ENCODE data around the gene NUP43. TPM values are rescaled to one million over a fixed set of nuclear protein-coding genes. Genes with fewer than 3 reads are reported as not detected.
"Not testable (repeated sequence)": the region's sequence is repeated elsewhere in the genome, so short reads cannot be mapped to it uniquely, and the experiment has no call there.

The NUP43 gene
- total RNA-seq, 2 donors from 2014 or later, result 77.1 to 98.5 TPM

- ATAC-seq (no peak), DNase-seq (ENCODE audit: low spot score in 2 of 2) (no peak)
- Mint-ChIP-seq H3K27ac (no peak overlapping the region), H3K9me3 (no peaks in the 10 kb centered on the region), H3K36me3 (no peaks in the 10 kb centered on the region)
Measured at GRCh38 chr6:149752600-149753373, 6.5 kb upstream of the NUP43 start.

GRCh38 chr6:149751920-149752319, 5.6 kb upstream of the NUP43 start:
- not testable (repeated sequence) for H3K27ac Mint-ChIP-seq; H3K9me3 Mint-ChIP-seq; DNase-seq (ENCODE audit: low spot score in 2 of 2); H3K36me3 Mint-ChIP-seq; ATAC-seq

DNA sequence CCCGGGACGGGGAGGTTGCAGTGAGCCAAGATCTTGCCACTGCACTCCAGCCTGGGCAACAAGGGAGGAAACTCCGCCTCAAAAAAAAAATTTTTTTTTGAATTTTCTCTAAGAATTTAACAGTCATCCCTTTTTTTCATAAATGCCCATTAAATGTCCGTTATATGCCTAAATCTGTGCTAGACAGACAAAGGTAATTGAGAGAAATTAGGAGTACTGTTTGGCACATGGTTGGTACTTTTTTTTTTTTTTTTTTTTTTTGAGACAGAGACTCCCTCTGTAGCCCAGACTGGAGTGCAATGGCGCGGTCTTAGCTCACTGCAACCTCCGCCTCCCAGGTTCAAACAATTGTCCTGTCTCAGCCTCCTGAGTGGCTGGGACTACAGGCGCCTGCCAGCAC, 4.9 kb upstream of the NUP43 start:
- no peak for DNase-seq (ENCODE audit: low spot score in 2 of 2)
- Mint-ChIP-seq H3K36me3 (peaks cover 0 to 3% of the 10 kb centered on the region in 2 donors), H3K27ac (no peak overlapping the region), H3K9me3 (no peaks in the 10 kb centered on the region)
- no peak for ATAC-seq

- Mint-ChIP-seq H3K9me3 (no peaks in the 10 kb centered on the region), H3K27ac (peak overlapping the region; percentile 87 to 93), H3K36me3 (peaks cover 0 to 12% of the 10 kb centered on the region in 2 donors)
- peak; percentile 66 to 76 for DNase-seq (ENCODE audit: low spot score in 2 of 2)
- ATAC-seq, result peak; percentile 48 to 70
Measured at GRCh38 chr6:149750136-149750609, 3.8 kb upstream of the NUP43 start.

DNA sequence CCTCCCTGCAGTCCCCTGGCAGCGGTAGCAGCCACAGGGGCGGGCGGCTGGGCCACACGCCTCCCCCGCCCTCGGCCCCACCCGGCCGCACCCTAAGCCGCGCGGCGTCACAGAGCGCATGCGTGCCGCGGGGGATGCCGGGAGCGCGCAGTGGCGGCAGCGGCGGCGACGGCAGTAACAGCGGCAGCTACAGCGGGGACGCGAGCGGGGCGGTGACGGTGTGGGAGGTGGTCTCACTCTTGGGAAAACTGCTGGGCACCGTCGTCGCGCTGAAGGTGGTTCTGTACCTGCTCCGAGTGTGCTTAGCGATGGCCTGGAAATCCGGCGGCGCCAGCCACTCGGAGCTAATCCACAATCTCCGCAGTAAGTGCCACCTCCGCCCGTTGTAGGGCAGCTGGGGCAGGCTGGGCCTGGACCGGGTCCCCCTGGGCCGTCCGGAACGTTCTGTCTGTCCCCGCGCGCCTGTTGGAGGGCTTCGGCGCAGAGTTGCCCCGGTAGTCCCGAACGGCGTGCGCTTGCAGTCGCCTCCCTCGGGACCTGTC, 3.3 kb upstream of the NUP43 start, which contains the start of gene PCMT1:
PCMT1 (plus strand) TSS at position 148 of the 542 bp plus-strand sequence; CDS start at position 309, 161 bp downstream.
- no peaks in the 10 kb centered on the region for H3K9me3 Mint-ChIP-seq
- peak; percentile 96 to 97 for DNase-seq (ENCODE audit: low spot score in 2 of 2)
- peak; percentile 87 to 91 for ATAC-seq
- H3K36me3 Mint-ChIP-seq, result peaks cover 0 to 12% of the 10 kb centered on the region in 2 donors
- H3K27ac Mint-ChIP-seq, result peak within 1 kb of the TSS; percentile 87 to 93

DNA sequence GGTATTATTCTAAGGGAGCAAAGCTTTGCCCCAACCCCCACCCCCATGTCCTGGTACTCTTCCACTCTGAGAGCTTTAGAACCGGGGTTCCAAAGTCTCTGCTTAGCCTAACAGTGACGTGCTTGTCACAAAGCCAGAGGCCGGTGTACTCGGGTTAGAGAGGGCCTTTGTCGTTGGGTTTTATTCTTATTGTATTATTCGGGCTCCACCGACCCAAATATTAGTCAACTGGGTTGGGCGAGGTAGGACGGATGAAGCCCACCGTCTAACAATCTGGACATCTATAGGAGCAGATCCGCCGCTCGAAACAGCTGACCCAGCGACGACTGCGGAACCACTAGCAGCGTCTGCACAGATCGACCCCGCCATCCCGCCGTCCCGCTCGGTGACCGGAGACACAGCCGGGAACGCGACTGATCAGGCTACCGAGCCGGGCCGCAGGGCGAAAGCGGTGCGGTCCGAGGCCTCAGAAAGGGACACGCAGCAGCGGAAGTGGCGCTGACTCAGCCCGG, 2.8 kb upstream of the NUP43 start:
- H3K27ac Mint-ChIP-seq, result peak overlapping the region; percentile 14 to 87
- not testable (repeated sequence) for H3K9me3 Mint-ChIP-seq; DNase-seq (ENCODE audit: low spot score in 2 of 2)
- H3K36me3 Mint-ChIP-seq, result peaks cover 0 to 12% of the 10 kb centered on the region in 2 donors
- peak in 1 of 2 donors; percentile 4 for ATAC-seq

- not testable (repeated sequence) for ATAC-seq; H3K9me3 Mint-ChIP-seq; DNase-seq (ENCODE audit: low spot score in 2 of 2)
- Mint-ChIP-seq H3K36me3 (peaks cover 0 to 12% of the 10 kb centered on the region in 2 donors), H3K27ac (peak overlapping the region; percentile 96 to 97)
Measured at GRCh38 chr6:149745252-149745651, 1.1 kb downstream of the NUP43 start.

- no peak overlapping the region for H3K27ac Mint-ChIP-seq
- ATAC-seq (no peak), DNase-seq (ENCODE audit: low spot score in 2 of 2) (no peak)
- peaks cover 0 to 7% of the 10 kb centered on the region in 2 donors for H3K36me3 Mint-ChIP-seq
- H3K9me3 Mint-ChIP-seq, result no peaks in the 10 kb centered on the region
Measured at GRCh38 chr6:149734915-149735314, 11.4 kb downstream of the NUP43 start.

DNA sequence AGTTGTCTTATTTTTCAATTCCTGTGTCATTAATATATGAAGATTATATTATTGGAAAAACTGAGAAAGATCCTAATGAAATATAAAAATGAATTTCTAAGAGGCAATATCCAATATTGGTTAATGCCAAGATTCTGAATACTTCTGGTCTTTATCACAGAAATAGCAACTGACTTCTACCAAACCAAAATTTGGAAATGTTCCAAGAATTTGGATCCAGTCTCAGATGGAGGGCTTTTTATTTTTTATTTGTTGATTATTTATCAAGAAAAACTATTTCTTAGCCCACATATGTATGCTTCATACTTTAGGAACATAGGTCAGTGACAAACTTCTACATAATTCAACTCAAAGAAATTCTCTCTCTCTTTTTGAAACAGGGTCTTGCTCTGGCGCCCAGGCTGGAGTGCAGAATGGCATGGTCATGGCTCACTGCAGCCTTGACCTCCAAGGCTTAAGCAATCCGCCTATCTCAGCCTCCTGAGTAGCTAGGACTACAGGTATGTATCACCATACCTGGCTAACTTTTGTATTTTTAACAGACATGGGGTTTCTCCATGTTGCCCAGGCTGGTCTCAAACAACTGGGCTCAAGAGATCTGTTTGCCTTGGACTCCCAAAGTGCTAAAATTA, 13.1 kb downstream of the NUP43 start:
- no peaks in the 10 kb centered on the region for H3K9me3 Mint-ChIP-seq

DNA sequence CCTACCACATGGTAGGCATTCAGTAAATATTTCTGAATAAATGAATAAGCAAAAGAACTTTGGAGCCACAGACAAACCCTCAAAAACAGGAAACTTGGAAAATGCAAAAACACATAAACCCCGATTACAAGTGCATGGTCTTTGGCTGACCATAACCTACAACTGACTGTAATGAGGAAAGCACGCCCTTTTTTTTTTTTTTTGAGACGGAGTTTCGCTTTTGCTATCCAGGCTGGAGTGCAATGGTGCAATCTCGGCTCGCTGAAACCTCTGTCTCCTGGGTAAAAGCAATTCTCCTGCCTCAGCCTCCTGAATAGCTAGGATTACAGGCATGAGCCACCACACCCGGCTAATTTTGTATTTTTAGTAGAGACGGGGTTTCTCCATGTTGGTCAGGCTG, 16.5 kb downstream of the NUP43 start:
- DNase-seq (ENCODE audit: low spot score in 2 of 2) (no peak), ATAC-seq (no peak)
- H3K27ac Mint-ChIP-seq, result no peak overlapping the region
- H3K9me3 Mint-ChIP-seq, result no peaks in the 10 kb centered on the region
- H3K36me3 Mint-ChIP-seq, result no peaks in the 10 kb centered on the region

More for the DNA sequence above, 13.1 kb downstream of the NUP43 start:
- Mint-ChIP-seq H3K27ac (no peak overlapping the region), H3K36me3 (no peaks in the 10 kb centered on the region)
- ATAC-seq (no peak), DNase-seq (ENCODE audit: low spot score in 2 of 2) (no peak)

DNA sequence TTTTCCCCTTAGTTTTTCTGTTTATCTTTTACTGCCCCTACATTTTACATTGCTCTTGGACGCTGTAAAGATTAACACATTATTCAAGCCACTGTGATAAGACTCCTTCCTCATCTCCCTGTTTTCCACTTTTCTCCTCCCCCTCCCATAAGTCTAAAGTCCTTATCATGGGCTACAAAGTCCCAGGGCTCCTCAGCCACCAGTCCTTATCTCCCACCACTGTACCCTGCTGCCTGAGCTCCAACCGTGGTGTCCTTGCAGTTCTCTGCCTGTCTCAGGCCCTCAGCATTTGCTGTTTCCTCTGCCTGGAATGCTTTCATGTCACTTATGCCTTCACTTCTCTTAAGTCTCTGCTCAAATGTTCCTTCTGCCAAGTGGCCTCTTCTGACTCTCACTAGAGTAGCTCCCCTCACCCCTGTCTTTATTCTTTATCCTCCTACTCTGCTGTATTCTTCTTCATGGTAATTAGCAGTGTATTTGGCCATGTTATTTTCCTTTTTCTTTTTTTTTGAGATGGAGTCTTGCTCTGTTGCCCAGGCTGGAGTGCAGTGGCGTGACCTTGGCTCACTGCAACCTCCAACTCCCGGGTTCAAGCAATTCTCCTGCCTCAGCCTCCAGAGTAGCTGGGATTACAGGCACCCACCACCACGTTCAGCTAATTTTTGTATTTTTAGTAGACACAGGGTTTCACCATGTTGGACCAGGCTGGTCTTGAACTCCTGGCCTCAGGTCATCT, 17.7 kb downstream of the NUP43 start:
- no peak for ATAC-seq
- H3K9me3 Mint-ChIP-seq, result no peaks in the 10 kb centered on the region
- H3K36me3 Mint-ChIP-seq, result no peaks in the 10 kb centered on the region
- DNase-seq (ENCODE audit: low spot score in 2 of 2), result no peak
- H3K27ac Mint-ChIP-seq, result peak overlapping the region; percentile 16 to 40

DNA sequence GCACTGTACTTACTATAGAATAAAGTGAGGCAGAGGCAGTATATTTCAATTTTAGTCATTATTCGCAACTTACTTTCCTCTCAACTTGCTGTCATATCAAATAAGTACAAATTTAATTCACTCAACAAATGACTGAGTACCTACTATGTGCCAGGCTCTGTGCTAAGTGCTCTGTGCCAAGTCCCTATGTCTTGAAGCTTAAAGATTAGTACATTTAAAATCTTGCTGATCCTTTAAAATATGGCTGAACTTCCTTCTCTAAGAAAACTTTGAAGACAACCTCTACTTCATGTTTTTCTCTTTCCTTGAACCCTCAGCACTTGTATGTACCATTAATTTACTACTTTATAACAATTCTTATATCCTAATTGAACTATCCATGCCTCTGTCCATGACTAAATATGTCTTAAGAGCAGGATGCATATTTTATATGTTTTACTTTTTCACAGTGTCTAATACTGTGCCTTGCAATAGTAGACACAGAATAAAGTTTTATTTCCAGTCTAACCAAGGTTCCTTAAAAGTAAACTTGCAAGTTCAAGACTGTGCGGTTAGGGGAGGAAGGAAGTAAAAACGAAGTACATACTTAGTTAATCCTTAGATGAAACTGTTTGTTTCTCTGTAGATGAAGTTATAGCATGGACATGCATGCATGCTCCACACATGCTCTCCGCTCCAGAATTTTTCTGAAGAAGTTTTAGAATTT, 18.4 kb downstream of the NUP43 start:
- Mint-ChIP-seq H3K9me3 (no peaks in the 10 kb centered on the region), H3K27ac (peak overlapping the region in 1 of 2 donors; percentile 16), H3K36me3 (no peaks in the 10 kb centered on the region)
- no peak for ATAC-seq
- DNase-seq (ENCODE audit: low spot score in 2 of 2), result no peak

GRCh38 chr6:149725785-149726184, 20.5 kb downstream of the NUP43 start:
- ATAC-seq, result no peak
- H3K36me3 Mint-ChIP-seq, result no peaks in the 10 kb centered on the region
- no peak overlapping the region for H3K27ac Mint-ChIP-seq
- DNase-seq (ENCODE audit: low spot score in 2 of 2), result no peak
- no peaks in the 10 kb centered on the region for H3K9me3 Mint-ChIP-seq

DNA sequence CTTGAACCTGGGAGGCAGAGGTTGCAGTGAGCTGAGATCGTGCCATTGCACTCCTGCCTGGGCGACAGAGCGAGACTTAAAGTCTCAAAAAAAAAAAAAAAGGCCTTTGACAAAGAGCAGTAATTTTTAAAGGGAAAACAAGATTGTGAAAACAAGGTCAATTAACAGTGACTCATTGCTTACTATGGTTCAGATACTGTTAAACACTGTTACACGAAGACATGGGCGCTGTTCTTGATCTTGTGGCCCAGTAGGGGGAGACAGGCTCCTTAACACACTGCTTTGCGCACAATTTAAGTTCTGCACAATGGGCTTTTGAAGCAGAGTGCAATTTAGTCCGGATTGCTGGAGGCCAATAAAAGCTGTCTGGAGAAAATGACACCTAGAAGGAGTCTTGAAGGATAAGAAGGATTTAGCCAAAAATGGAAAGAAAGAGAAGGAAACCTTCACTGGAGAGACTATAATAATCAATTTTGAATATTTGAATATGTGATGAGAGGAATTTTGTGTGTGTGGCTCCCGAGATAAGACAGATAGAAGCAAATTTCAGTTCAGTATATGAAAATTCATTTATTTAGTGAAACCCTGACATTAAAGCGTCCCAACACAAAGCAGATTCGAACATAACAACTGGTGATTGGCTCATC, 22.4 kb downstream of the NUP43 start:
- peak; percentile 77 to 93 for ATAC-seq
- Mint-ChIP-seq H3K9me3 (no peaks in the 10 kb centered on the region), H3K27ac (no peak overlapping the region)

DNA sequence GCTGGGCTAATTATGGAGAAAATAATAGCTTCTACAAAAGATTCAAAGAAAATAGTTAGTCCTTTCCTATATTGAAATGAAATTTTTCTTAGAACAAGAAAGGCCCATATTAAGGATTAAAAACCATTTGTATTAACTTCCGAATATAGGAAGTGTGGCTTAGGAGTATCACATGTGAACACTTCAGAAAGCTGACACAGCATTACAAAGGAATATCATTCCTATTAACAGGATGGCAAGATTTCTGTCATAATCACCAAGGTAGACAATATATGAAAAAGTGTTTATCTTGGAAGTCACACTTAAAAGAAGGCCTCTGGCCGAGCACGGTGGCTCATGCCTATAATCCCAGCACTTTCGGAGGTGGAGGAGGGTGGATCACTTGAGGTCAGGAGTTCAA, 23.1 kb downstream of the NUP43 start:
- H3K36me3 Mint-ChIP-seq, result peaks cover 0 to 5% of the 10 kb centered on the region in 2 donors
- H3K9me3 Mint-ChIP-seq, result no peaks in the 10 kb centered on the region
- no peak overlapping the region for H3K27ac Mint-ChIP-seq
- no peak for DNase-seq (ENCODE audit: low spot score in 2 of 2)
- no peak for ATAC-seq

More for the DNA sequence above, 22.4 kb downstream of the NUP43 start:
- DNase-seq (ENCODE audit: low spot score in 2 of 2), result peak in 1 of 2 donors; percentile 17
- no peaks in the 10 kb centered on the region for H3K36me3 Mint-ChIP-seq

Data from activated naive CD4-positive, alpha-beta T cell treated with anti-CD3 and anti-CD28 coated beads, Interleukin-2, amount 50 U/mL, for 72 hours (primary cell).